ENCODE measurements around the gene RASL10B. TPM values are rescaled to one million over a fixed set of nuclear protein-coding genes. Genes with fewer than 3 reads are reported as not detected.
A peak's percentile ranks its signal among the peaks of the same experiment; 100 is the strongest.

Gene RASL10B
- total RNA-seq, 1 donor from 2014 or later: 16.2 TPM

GRCh38 chr17:35784895-35785294 is 53.5 kb downstream of the RASL10B start:
- no peak overlapping the region for H3K4me3 Mint-ChIP-seq (ENCODE audit: unreplicated experiment)
- peaks cover 14% of the 10 kb centered on the region for H3K27me3 Mint-ChIP-seq (ENCODE audit: unreplicated experiment)
- no peak for TF ChIP-seq CTCF (IDR thresholded peaks at IDR 0.05)
- H3K36me3 Mint-ChIP-seq (ENCODE audit: unreplicated experiment): no peaks in the 10 kb centered on the region
- no peaks in the 10 kb centered on the region for H3K9me3 Mint-ChIP-seq (ENCODE audit: unreplicated experiment)
- no peak overlapping the region for H3K27ac Mint-ChIP-seq (ENCODE audit: unreplicated experiment)
- DNase-seq (ENCODE audit: extremely low spot score, unreplicated experiment): no peak
- H3K4me1 Mint-ChIP-seq (ENCODE audit: unreplicated experiment): peaks cover 50% of the 10 kb centered on the region

- DNase-seq (ENCODE audit: extremely low spot score, unreplicated experiment): no peak
- Mint-ChIP-seq H3K9me3 (ENCODE audit: unreplicated experiment) (no peaks in the 10 kb centered on the region), H3K27ac (ENCODE audit: unreplicated experiment) (peak overlapping the region; percentile 52), H3K4me1 (ENCODE audit: unreplicated experiment) (peaks cover 41% of the 10 kb centered on the region), H3K27me3 (ENCODE audit: unreplicated experiment) (peaks cover 7% of the 10 kb centered on the region), H3K4me3 (ENCODE audit: unreplicated experiment) (no peak overlapping the region), H3K36me3 (ENCODE audit: unreplicated experiment) (no peaks in the 10 kb centered on the region)
- TF ChIP-seq CTCF (IDR thresholded peaks at IDR 0.05): no peak
These were observed 55.5 kb downstream of the RASL10B start for GRCh38 chr17:35786941-35787432.

- no peak for DNase-seq (ENCODE audit: extremely low spot score, unreplicated experiment)
- Mint-ChIP-seq H3K27ac (ENCODE audit: unreplicated experiment) (peak overlapping the region; percentile 91), H3K36me3 (ENCODE audit: unreplicated experiment) (no peaks in the 10 kb centered on the region), H3K4me1 (ENCODE audit: unreplicated experiment) (peaks cover 37% of the 10 kb centered on the region), H3K9me3 (ENCODE audit: unreplicated experiment) (no peaks in the 10 kb centered on the region), H3K27me3 (ENCODE audit: unreplicated experiment) (peaks cover 15% of the 10 kb centered on the region), H3K4me3 (ENCODE audit: unreplicated experiment) (no peak overlapping the region)
- no peak for TF ChIP-seq CTCF (IDR thresholded peaks at IDR 0.05)
These were observed 57.3 kb downstream of the RASL10B start for GRCh38 chr17:35788477-35789368.

- no peak for DNase-seq (ENCODE audit: extremely low spot score, unreplicated experiment)
- Mint-ChIP-seq H3K36me3 (ENCODE audit: unreplicated experiment) (no peaks in the 10 kb centered on the region), H3K27ac (ENCODE audit: unreplicated experiment) (no peak overlapping the region), H3K27me3 (ENCODE audit: unreplicated experiment) (peaks cover 22% of the 10 kb centered on the region), H3K9me3 (ENCODE audit: unreplicated experiment) (no peaks in the 10 kb centered on the region), H3K4me3 (ENCODE audit: unreplicated experiment) (no peak overlapping the region), H3K4me1 (ENCODE audit: unreplicated experiment) (peaks cover 39% of the 10 kb centered on the region)
- no peak for TF ChIP-seq CTCF (IDR thresholded peaks at IDR 0.05)
These were observed 59.4 kb downstream of the RASL10B start for GRCh38 chr17:35790841-35791240.

GRCh38 chr17:35791681-35792350 is 60.4 kb downstream of the RASL10B start:
- no peak for DNase-seq (ENCODE audit: extremely low spot score, unreplicated experiment)
- Mint-ChIP-seq H3K27ac (ENCODE audit: unreplicated experiment) (no peak overlapping the region), H3K9me3 (ENCODE audit: unreplicated experiment) (no peaks in the 10 kb centered on the region), H3K36me3 (ENCODE audit: unreplicated experiment) (no peaks in the 10 kb centered on the region), H3K4me3 (ENCODE audit: unreplicated experiment) (no peak overlapping the region), H3K4me1 (ENCODE audit: unreplicated experiment) (peaks cover 40% of the 10 kb centered on the region), H3K27me3 (ENCODE audit: unreplicated experiment) (peaks cover 23% of the 10 kb centered on the region)
- TF ChIP-seq CTCF (IDR thresholded peaks at IDR 0.05): no peak

Measured in osteocyte (in vitro differentiated cells).